NCI-H446 (cell line): ENCODE results near the gene CLEC12A.

Source experiments
- DNase-seq, 2 experiments: peaks; one replicate each; lab custom pipeline; 2025; lab: John Stamatoyannopoulos, UW

CLEC12A gene

GRCh38 chr12:10033783-10034545 lies 62.8 kb downstream of the CLEC12A start:
- DNase-seq: no peak
